Loucy (cell line): Measurements from ENCODE around the gene GAK.

Experiments
- H2AFZ ChIP-seq: fragments of 200-600 bp; sonication (generic); 2 replicates; pipeline ENCODE4 v1.6.0; 2016; ENCODE audit warnings: antibody characterized with exemption, mild to moderate bottlenecking, low read length, moderate library complexity
- H3F3A ChIP-seq: fragments of 200-600 bp; 2 replicates; pipeline ENCODE4 v1.6.0; 2016; ENCODE audit warnings: antibody characterized with exemption, low read depth, mild to moderate bottlenecking
- H3K27me3 ChIP-seq: fragments of 200-600 bp; sonication (generic); 2 replicates; pipeline ENCODE4 v1.6.1; 2014; ENCODE audit warnings: low read length, mild to moderate bottlenecking; ENCODE audit not compliant: insufficient read depth, poor library complexity, severe bottlenecking
- H3K36me3 ChIP-seq: fragments of 200-600 bp; sonication (generic); 2 replicates; pipeline ENCODE4 v1.6.1; 2016; ENCODE audit warnings: low read length; ENCODE audit not compliant: insufficient read depth
- H3K4me1 ChIP-seq: fragments of 200-600 bp; sonication (generic); 2 replicates; pipeline ENCODE4 v1.5.1; 2014; ENCODE audit warnings: low read length, mild to moderate bottlenecking; ENCODE audit not compliant: insufficient read depth, poor library complexity, severe bottlenecking
- H3K4me2 ChIP-seq: fragments of 200-600 bp; sonication (generic); 2 replicates; pipeline ENCODE4 v1.6.0; 2014; ENCODE audit warnings: antibody characterized with exemption, low read length, low read depth, mild to moderate bottlenecking; ENCODE audit not compliant: poor library complexity, severe bottlenecking
- H3K4me3 ChIP-seq: fragments of 200-600 bp; sonication (generic); 2 replicates; pipeline ENCODE4 v1.5.1; 2014; ENCODE audit warnings: low read length, mild to moderate bottlenecking, mixed read lengths; ENCODE audit not compliant: poor library complexity, severe bottlenecking
- H3K79me2 ChIP-seq: fragments of 200-600 bp; sonication (generic); 2 replicates; pipeline ENCODE4 v1.6.1; 2014; ENCODE audit warnings: low read length; ENCODE audit not compliant: insufficient read depth
- H3K9ac ChIP-seq: fragments of 200-600 bp; sonication (generic); 2 replicates; pipeline ENCODE4 v1.6.0; 2014; ENCODE audit warnings: mild to moderate bottlenecking, low read depth, low read length, moderate library complexity; ENCODE audit not compliant: poor library complexity, severe bottlenecking
- H3K9me2 ChIP-seq: fragments of 200-600 bp; sonication (generic); replicated peaks from 2 replicates; pipeline ENCODE4 v1.6.1; 2016; ENCODE audit warnings: low read depth, low read length, mixed read lengths
- H3K9me3 ChIP-seq: fragments of 200-600 bp; sonication (generic); 2 replicates; pipeline ENCODE4 v1.6.1; 2014; ENCODE audit warnings: mild to moderate bottlenecking, antibody characterized with exemption, low read length, low read depth; ENCODE audit not compliant: insufficient read depth
- H4K20me1 ChIP-seq: fragments of 200-600 bp; sonication (generic); 2 replicates; pipeline ENCODE4 v1.6.0; 2014; ENCODE audit warnings: antibody characterized with exemption, low read length, mild to moderate bottlenecking; ENCODE audit not compliant: insufficient read depth, poor library complexity, severe bottlenecking
- EZH2phosphoT487 ChIP-seq: fragments of 200-600 bp; IDR thresholded peaks from 2 replicates; pipeline ENCODE4 v1.6.1; 2018; ENCODE audit warnings: antibody characterized with exemption, mild to moderate bottlenecking, moderate library complexity, borderline replicate concordance
- TF ChIP-seq, protein P1 (sequence below): fragments of 200-600 bp; sonication (generic); conservative IDR thresholded peaks from 2 replicates; pipeline ENCODE4 v1.5.1; 2014; ENCODE audit warnings: mild to moderate bottlenecking, antibody characterized with exemption, low read length

GAK gene

DNA sequence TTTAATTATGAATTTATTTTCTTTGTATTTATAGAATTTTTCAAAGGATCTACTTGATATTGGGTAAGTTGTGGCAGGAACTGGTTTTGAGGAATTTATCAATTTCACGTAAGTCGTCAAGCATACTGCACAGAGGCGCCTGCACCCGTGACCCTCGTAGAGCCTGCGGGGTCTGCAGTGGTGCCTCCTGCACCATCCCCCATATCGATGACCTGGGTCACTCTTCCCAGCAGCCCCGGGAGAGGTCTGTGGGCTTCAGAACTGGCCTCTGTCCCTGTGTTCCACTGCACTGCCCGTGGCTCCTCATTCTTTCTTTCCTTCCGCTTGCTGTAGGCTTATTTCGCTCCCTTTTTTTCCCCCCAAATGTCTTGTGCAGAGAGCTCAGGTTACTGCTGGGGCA lies 74.7 kb downstream of the GAK start:
- Histone ChIP-seq H3F3A (no peaks in the 10 kb centered on the region), H3K36me3 (peaks cover 34% of the 10 kb centered on the region; the same call in 1 of the 2 replicates), H3K9me2 (no peaks in the 10 kb centered on the region), H3K27me3 (no peaks in the 10 kb centered on the region), H4K20me1 (no peaks in the 10 kb centered on the region), H2AFZ (no peak overlapping the region), H3K4me1 (no peaks in the 10 kb centered on the region), H3K79me2 (no peaks in the 10 kb centered on the region), H3K4me3 (no peak overlapping the region), H3K9me3 (no peaks in the 10 kb centered on the region), H3K4me2 (no peak overlapping the region), H3K9ac (no peak overlapping the region)
- TF ChIP-seq, protein P1, sequence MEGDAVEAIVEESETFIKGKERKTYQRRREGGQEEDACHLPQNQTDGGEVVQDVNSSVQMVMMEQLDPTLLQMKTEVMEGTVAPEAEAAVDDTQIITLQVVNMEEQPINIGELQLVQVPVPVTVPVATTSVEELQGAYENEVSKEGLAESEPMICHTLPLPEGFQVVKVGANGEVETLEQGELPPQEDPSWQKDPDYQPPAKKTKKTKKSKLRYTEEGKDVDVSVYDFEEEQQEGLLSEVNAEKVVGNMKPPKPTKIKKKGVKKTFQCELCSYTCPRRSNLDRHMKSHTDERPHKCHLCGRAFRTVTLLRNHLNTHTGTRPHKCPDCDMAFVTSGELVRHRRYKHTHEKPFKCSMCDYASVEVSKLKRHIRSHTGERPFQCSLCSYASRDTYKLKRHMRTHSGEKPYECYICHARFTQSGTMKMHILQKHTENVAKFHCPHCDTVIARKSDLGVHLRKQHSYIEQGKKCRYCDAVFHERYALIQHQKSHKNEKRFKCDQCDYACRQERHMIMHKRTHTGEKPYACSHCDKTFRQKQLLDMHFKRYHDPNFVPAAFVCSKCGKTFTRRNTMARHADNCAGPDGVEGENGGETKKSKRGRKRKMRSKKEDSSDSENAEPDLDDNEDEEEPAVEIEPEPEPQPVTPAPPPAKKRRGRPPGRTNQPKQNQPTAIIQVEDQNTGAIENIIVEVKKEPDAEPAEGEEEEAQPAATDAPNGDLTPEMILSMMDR: no peak
- no peak for TF ChIP-seq EZH2phosphoT487

DNA sequence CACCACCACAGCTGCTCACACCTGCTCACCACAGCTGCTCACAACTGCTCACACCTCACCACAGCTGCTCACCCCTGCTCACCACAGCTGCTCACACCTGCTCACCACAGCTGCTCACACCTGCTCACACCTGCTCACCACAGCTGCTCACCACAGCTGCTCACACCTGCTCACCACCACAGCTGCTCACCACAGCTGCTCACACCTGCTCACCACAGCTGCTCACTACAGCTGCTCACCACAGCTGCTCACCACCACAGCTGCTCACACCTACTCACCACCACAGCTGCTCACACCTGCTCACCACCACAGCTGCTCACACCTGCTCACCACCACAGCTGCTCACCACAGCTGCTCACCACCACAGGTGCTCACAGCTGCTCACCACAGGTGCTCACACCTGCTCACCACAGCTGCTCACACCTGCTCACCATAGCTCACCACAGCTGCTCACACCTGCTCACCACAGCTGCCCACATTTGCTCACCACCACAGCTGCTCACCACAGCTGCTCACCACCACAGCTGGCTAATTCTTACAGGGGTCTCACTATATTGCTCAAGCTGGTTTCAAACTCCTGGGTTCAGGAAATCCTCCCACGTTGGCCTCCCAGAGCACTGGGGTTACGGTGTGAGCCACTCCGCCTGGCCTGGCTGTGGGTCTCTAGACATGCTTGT lies 75.8 kb downstream of the GAK start:
- Histone ChIP-seq H3K79me2 (no peaks in the 10 kb centered on the region), H3K9me3 (no peaks in the 10 kb centered on the region), H4K20me1 (no peaks in the 10 kb centered on the region), H3K4me3 (no peak overlapping the region), H3K9ac (no peak overlapping the region), H3K9me2 (no peaks in the 10 kb centered on the region), H3K27me3 (no peaks in the 10 kb centered on the region), H3K4me1 (no peaks in the 10 kb centered on the region), H3F3A (no peaks in the 10 kb centered on the region), H2AFZ (no peak overlapping the region), H3K36me3 (peaks cover 33% of the 10 kb centered on the region; the same call in 1 of the 2 replicates), H3K4me2 (no peak overlapping the region)
- TF ChIP-seq EZH2phosphoT487: no peak
- TF ChIP-seq, protein P1: no peak

DNA sequence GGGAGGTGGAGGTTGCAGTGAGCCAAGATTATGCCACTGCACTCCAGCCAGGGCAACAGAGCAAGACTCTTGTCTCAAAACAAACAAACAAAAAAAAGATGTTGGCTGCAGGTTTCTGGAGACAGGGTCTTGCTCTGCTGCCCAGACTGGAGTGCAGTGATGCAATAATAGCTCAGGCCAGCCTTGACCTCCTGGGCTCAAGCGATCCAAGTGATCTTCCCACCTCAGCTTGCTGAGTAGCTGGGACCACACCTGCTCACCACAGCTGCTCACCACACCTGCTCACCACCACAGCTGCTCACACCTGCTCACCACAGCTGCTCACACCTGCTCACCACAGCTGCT lies 76.3 kb downstream of the GAK start:
- Histone ChIP-seq H3K9ac (no peak overlapping the region), H3F3A (no peaks in the 10 kb centered on the region), H3K79me2 (no peaks in the 10 kb centered on the region), H3K36me3 (peaks cover 28% of the 10 kb centered on the region; the same call in 1 of the 2 replicates), H4K20me1 (no peaks in the 10 kb centered on the region), H3K9me2 (no peaks in the 10 kb centered on the region), H3K4me2 (no peak overlapping the region), H3K27me3 (no peaks in the 10 kb centered on the region), H2AFZ (no peak overlapping the region), H3K4me1 (no peaks in the 10 kb centered on the region), H3K9me3 (no peaks in the 10 kb centered on the region), H3K4me3 (no peak overlapping the region)
- TF ChIP-seq, protein P1: no peak
- no peak for TF ChIP-seq EZH2phosphoT487
